Calu3 (cell line): Measurements from ENCODE around the gene TNNI2. TPM values are rescaled to one million over a fixed set of nuclear protein-coding genes. Genes with fewer than 3 reads are reported as not detected.

Experiments
- BruUV-seq: library from RNA; stranded (reverse); fragments of 400-500 nt; replicated peaks from 2 replicates; lab custom pipeline; 2021; lab: Mats Ljungman, UMichigan
- CTCF ChIA-PET: fragments of 300-600 bp; sonication (Branson Sonifier 250); formaldehyde crosslinking; loops from one replicate; lab custom pipeline; 2022; ENCODE audit warnings: antibody characterized with exemption; lab: Charles Lee
- DNase-seq: peaks from one replicate; pipeline ENCODE4 v3.0.0; 2022
- H3K27ac Mint-ChIP-seq: one replicate; pipeline ENCODE4 v1.8.0; 2022; ENCODE audit warnings: mixed read lengths; ENCODE audit not compliant: unreplicated experiment
- H3K27me3 Mint-ChIP-seq: one replicate; pipeline ENCODE4 v1.8.0; 2022; ENCODE audit warnings: mixed read lengths; ENCODE audit not compliant: unreplicated experiment
- H3K36me3 Mint-ChIP-seq: one replicate; pipeline ENCODE4 v1.8.0; 2022; ENCODE audit warnings: mild to moderate bottlenecking, moderate library complexity, mixed read lengths; ENCODE audit not compliant: insufficient read depth, unreplicated experiment
- H3K4me1 Mint-ChIP-seq: one replicate; pipeline ENCODE4 v1.8.0; 2022; ENCODE audit warnings: mild to moderate bottlenecking, low read depth, mixed read lengths; ENCODE audit not compliant: unreplicated experiment
- H3K4me3 Mint-ChIP-seq: one replicate; pipeline ENCODE4 v1.8.0; 2022; ENCODE audit warnings: mild to moderate bottlenecking, low read depth, moderate library complexity, mixed read lengths; ENCODE audit not compliant: unreplicated experiment
- H3K9me3 Mint-ChIP-seq: one replicate; pipeline ENCODE4 v1.8.0; 2022; ENCODE audit warnings: low read depth, mixed read lengths; ENCODE audit not compliant: unreplicated experiment
- CTCF ChIP-seq: fragments of 200-600 bp; IDR thresholded peaks from one replicate; pipeline ENCODE4 v1.8.0; 2022; ENCODE audit warnings: antibody characterized with exemption; ENCODE audit not compliant: unreplicated experiment
- intact Hi-C: fragments of 100-400 bp; cut with micrococcal nuclease; formaldehyde crosslinking; loops from one replicate; pipeline ENCODE4 v1.10.0; 2022; ENCODE audit not compliant: unreplicated experiment
- total RNA-seq: library from RNA; stranded (reverse); gene quantifications from 2 replicates; pipeline ENCODE4 v1.2.3, GENCODE V29; 2022

TNNI2 gene
- total RNA-seq, 1 experiment from 2014 or later = 1.3 TPM

- no peak for DNase-seq
- Mint-ChIP-seq H3K36me3 (no peaks in the 10 kb centered on the region), H3K9me3 (no peaks in the 10 kb centered on the region), H3K4me3 (no peak overlapping the region), H3K4me1 (peaks cover 7% of the 10 kb centered on the region), H3K27ac (no peak overlapping the region), H3K27me3 (peaks cover 57% of the 10 kb centered on the region)
- TF ChIP-seq CTCF = no peak
- no TSS peak for BruUV-seq
- intact Hi-C loops = no loop called here
- CTCF ChIA-PET = no interaction called here
Observed at GRCh38 chr11:1868636-1869291, 30.0 kb downstream of the TNNI2 start.

- no peaks in the 10 kb centered on the region for H3K36me3 Mint-ChIP-seq
- no peak for DNase-seq
- intact Hi-C loops = loop anchor here (5.0 kb wide), 1 partner anchor 32 kb away; the partner anchor contains the start of gene TNNI2
- CTCF ChIA-PET = interaction anchor here (1.6 kb wide), 1 partner anchor 282 kb away, joined by 4 read pairs; no protein-coding TSS in a partner anchor
- H3K4me3 Mint-ChIP-seq = no peak overlapping the region
- no peaks in the 10 kb centered on the region for H3K9me3 Mint-ChIP-seq
- no TSS peak for BruUV-seq
- H3K27me3 Mint-ChIP-seq = peaks cover 60% of the 10 kb centered on the region
- H3K27ac Mint-ChIP-seq = no peak overlapping the region
- H3K4me1 Mint-ChIP-seq = no peaks in the 10 kb centered on the region
- TF ChIP-seq CTCF = no peak
Observed at GRCh38 chr11:1869427-1870325, 30.9 kb downstream of the TNNI2 start.

- CTCF ChIA-PET = interaction anchor here (1.6 kb wide), 1 partner anchor 281 kb away, joined by 4 read pairs; no protein-coding TSS in a partner anchor
- Mint-ChIP-seq H3K27ac (no peak overlapping the region), H3K36me3 (no peaks in the 10 kb centered on the region), H3K4me3 (no peak overlapping the region), H3K27me3 (peaks cover 60% of the 10 kb centered on the region), H3K4me1 (no peaks in the 10 kb centered on the region), H3K9me3 (no peaks in the 10 kb centered on the region)
- no TSS peak for BruUV-seq
- intact Hi-C loops = loop anchor here (5.0 kb wide), 1 partner anchor 33 kb away; the partner anchor contains the start of gene TNNI2
- TF ChIP-seq CTCF = no peak
- no peak for DNase-seq
Observed at GRCh38 chr11:1870326-1870696, 31.5 kb downstream of the TNNI2 start.

- H3K9me3 Mint-ChIP-seq = no peaks in the 10 kb centered on the region
- CTCF ChIA-PET = interaction anchor here (0.6 to 1.6 kb wide), 2 partner anchors 37 to 281 kb away, joined by 3 to 4 read pairs; no protein-coding TSS in a partner anchor
- DNase-seq = no peak
- H3K27me3 Mint-ChIP-seq = peaks cover 60% of the 10 kb centered on the region
- no peak overlapping the region for H3K4me3 Mint-ChIP-seq
- TF ChIP-seq CTCF = no peak
- H3K4me1 Mint-ChIP-seq = no peaks in the 10 kb centered on the region
- no peaks in the 10 kb centered on the region for H3K36me3 Mint-ChIP-seq
- no TSS peak for BruUV-seq
- no peak overlapping the region for H3K27ac Mint-ChIP-seq
- intact Hi-C loops = loop anchor here (5.0 kb wide), 1 partner anchor 34 kb away; the partner anchor contains the start of gene TNNI2
Observed at GRCh38 chr11:1870721-1871466, 32.1 kb downstream of the TNNI2 start.
